ENCODE measurements around the gene RTP3. TPM values are rescaled to one million over a fixed set of nuclear protein-coding genes. Genes with fewer than 3 reads are reported as not detected.

Gene RTP3
- total and polyA plus RNA-seq, 2 of the 4 experiments (the other 2 are of a cell fraction), result 0.18 to 0.26 TPM

- H2BK120ac ChIP-seq (ENCODE audit: low read depth, low read length), result no peak overlapping the region
- DNase-seq, result no peak
- H4K91ac ChIP-seq (ENCODE audit: insufficient read depth, low read depth, low read length), result no peak overlapping the region
- H3K4me2 ChIP-seq (ENCODE audit: low read depth, low read length), result no peak overlapping the region
- H3K4me1 ChIP-seq (ENCODE audit: control insufficient read depth, insufficient read depth, low read length), result no peaks in the 10 kb centered on the region
- no peak overlapping the region for H3K56ac ChIP-seq (ENCODE audit: extremely low read depth, insufficient read depth, low read length)
- H4K5ac ChIP-seq (ENCODE audit: low read depth, low read length), result no peak overlapping the region
- H2BK20ac ChIP-seq (ENCODE audit: low read depth, low read length), result no peak overlapping the region
- no peak overlapping the region for H3K9ac ChIP-seq (ENCODE audit: low read depth, low read length)
- H4K8ac ChIP-seq (ENCODE audit: low read depth in 2 of 2, low read length in 2 of 2), result no peak overlapping the region
- no peaks in the 10 kb centered on the region for H3K9me3 ChIP-seq (ENCODE audit: control insufficient read depth, insufficient read depth, low read length)
- no peak overlapping the region for H3K4ac ChIP-seq (ENCODE audit: low read depth, low read length)
- no peak overlapping the region for H3K23ac ChIP-seq (ENCODE audit: low read depth, low read length)
- no peak overlapping the region for H2AFZ ChIP-seq (replicated peaks; ENCODE audit: low read length, poor library complexity)
- H2BK5ac ChIP-seq (ENCODE audit: low read depth, low read length, poor library complexity, severe bottlenecking), result no peak overlapping the region
- dilution Hi-C loops (cut with HindIII; ENCODE audit: low sequenced_read_pairs, unreplicated experiment) (no loop called here), in situ Hi-C loops (cut with MboI; ENCODE audit: low sequenced_read_pairs) (no loop called here), intact Hi-C loops (cut with micrococcal nuclease) (no loop called here)
- H3K18ac ChIP-seq (ENCODE audit: low read depth, low read length), result no peak overlapping the region
- H3K27ac ChIP-seq (ENCODE audit: insufficient read depth, low read length), result no peak overlapping the region
- no peak overlapping the region for H2AK9ac ChIP-seq (replicated peaks; ENCODE audit: low read depth, low read length, poor library complexity)
- H3K79me1 ChIP-seq (ENCODE audit: low read depth in 1 of 2, low read length in 2 of 2), result no peaks in the 10 kb centered on the region
- H3K36me3 ChIP-seq (ENCODE audit: control insufficient read depth, insufficient read depth, low read length), result peaks cover 9% of the 10 kb centered on the region; the same call in 1 of the 2 replicates
- no peaks in the 10 kb centered on the region for H3K9me1 ChIP-seq (ENCODE audit: insufficient read depth, low read length)
- ATAC-seq (ENCODE audit: low read depth), result no peak
- no peak overlapping the region for H2BK15ac ChIP-seq (ENCODE audit: low read depth, low read length)
- ChIA-PET POLR2A (ENCODE audit: unreplicated experiment) (no interaction called here), CTCF (interaction anchor here (0.6 to 2.2 kb wide), 2 partner anchors 36 to 76 kb away, joined by 4 to 5 read pairs; no protein-coding TSS in a partner anchor)
- no peak overlapping the region for H3K14ac ChIP-seq (replicated peaks; ENCODE audit: low read depth, low read length)
- BruUV-seq (replicated peaks), result no TSS peak
- H3K4me3 ChIP-seq (ENCODE audit: insufficient read depth, low read depth, low read length), result no peak overlapping the region
- no CpG with 5 or more reads among the region's 3 CpGs for WGBS, 2 experiments (ENCODE audit: extremely low coverage in 2 of 2, insufficient read length in 1 of 2)
- H2AK5ac ChIP-seq (ENCODE audit: low read depth, low read length), result no peak overlapping the region
- H3K27me3 ChIP-seq (ENCODE audit: control insufficient read depth, insufficient read depth, low read length), result no peaks in the 10 kb centered on the region
- no peaks in the 10 kb centered on the region for H4K20me1 ChIP-seq (ENCODE audit: insufficient read depth, low read length)
- TF ChIP-seq MAZ (IDR thresholded peaks at IDR 0.05; ENCODE audit: borderline replicate concordance, low read depth, low read length) (no peak), ELK1 (IDR thresholded peaks at IDR 0.05; ENCODE audit: borderline replicate concordance, low read depth, low read length) (no peak), USF2 (IDR thresholded peaks at IDR 0.05; ENCODE audit: low read depth, low read length) (no peak), MAFK (IDR thresholded peaks at IDR 0.05; ENCODE audit: low read depth, low read length) (no peak), CEBPB (IDR thresholded peaks at IDR 0.05; ENCODE audit: low read depth, low read length) (no peak), MXI1 (IDR thresholded peaks at IDR 0.05; ENCODE audit: borderline replicate concordance, low read depth, low read length) (no peak), NFE2L2 (IDR thresholded peaks at IDR 0.05; ENCODE audit: low read depth, low read length) (no peak), FOS (IDR thresholded peaks at IDR 0.05; ENCODE audit: low read depth, low read length) (no peak), SMC3 (IDR thresholded peaks at IDR 0.05; ENCODE audit: low read depth, low read length) (no peak), RCOR1 (IDR thresholded peaks at IDR 0.05; ENCODE audit: insufficient replicate concordance, low read length) (no peak)
- TF ChIP-seq, protein P1, sequence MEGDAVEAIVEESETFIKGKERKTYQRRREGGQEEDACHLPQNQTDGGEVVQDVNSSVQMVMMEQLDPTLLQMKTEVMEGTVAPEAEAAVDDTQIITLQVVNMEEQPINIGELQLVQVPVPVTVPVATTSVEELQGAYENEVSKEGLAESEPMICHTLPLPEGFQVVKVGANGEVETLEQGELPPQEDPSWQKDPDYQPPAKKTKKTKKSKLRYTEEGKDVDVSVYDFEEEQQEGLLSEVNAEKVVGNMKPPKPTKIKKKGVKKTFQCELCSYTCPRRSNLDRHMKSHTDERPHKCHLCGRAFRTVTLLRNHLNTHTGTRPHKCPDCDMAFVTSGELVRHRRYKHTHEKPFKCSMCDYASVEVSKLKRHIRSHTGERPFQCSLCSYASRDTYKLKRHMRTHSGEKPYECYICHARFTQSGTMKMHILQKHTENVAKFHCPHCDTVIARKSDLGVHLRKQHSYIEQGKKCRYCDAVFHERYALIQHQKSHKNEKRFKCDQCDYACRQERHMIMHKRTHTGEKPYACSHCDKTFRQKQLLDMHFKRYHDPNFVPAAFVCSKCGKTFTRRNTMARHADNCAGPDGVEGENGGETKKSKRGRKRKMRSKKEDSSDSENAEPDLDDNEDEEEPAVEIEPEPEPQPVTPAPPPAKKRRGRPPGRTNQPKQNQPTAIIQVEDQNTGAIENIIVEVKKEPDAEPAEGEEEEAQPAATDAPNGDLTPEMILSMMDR (conservative IDR thresholded peaks at IDR 0.05; ENCODE audit: low read depth, low read length), result no peak
Measured at GRCh38 chr3:46524832-46525231, 27.1 kb downstream of the RTP3 start.

Data from IMR-90 (cell line).